Amygdala (tissue), 56 donors: ENCODE results near the gene FGFRL1.

Experiments
- DNase-seq, 56 donors: peaks; one replicate each; lab custom pipeline; 2025; lab: John Stamatoyannopoulos, UW

FGFRL1 gene

DNA sequence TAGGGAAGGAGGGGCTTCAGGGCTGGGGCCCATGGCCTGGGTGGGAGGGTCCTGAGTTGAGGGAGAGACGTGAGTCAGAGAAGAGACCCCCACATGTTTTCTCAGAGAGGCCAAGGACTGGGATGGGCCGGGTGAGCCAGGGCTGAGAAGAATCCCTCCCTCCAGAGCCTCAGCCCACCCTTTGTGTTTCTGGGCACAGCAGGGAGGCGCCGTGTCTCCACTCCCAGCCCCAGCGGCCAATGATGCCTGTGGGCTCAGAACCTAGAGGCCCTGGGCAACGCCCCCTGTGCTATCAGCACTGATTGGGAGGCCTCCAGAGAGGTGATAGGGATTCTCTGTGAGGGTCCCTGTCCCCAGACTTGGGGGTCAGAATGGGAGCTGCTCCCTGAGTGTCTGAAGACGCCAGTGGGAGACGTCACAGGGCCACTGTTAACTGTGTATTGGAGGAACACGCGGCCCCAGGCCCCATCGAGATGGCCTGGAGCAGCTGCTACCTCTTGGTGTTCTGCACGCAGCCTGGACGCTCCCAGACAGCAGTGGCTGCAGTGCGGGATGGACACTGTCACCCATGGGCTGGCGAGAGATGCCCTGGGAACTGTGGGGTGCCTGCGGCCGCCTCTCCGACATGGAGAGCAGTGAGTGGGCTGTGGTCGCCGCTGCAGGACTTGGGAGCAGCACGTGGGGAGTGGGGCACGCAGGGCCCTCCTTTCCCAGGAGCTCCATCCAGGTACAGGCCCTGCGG, 8.5 kb downstream of the FGFRL1 start:
- no peak for DNase-seq

DNA sequence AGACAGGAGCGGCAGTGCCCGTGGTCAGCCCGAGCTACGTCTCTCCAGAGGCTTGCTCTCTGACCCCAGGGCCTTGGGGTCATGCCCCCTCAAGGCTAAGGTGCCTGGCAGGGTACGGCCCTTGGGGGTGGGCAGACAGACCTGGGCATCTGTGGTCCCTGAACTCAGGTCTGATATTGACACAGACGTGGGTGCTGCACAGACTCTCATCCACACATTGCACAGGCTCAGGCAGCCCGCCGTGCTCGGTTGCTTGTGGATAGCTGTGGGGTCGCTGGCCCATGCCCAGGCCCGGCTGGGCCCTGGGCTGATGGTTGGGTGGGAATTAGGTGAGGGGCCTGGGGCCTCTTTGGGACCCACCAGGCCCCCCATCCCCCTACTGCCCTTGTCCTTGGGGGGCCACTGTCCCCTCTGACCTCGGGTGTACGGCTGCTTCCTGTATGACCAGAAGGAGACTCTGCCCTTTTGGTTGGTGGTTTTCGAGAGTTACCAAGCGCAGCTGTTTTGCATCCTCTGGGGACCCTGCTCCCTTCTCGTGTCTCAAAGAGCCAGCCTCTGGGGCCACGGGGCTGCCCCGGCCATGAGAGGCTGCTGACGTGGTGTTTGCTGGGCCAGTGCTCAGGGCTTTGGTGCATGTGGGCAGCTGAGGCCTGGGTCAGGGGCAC, 10.1 kb downstream of the FGFRL1 start:
- no peak for DNase-seq

DNA sequence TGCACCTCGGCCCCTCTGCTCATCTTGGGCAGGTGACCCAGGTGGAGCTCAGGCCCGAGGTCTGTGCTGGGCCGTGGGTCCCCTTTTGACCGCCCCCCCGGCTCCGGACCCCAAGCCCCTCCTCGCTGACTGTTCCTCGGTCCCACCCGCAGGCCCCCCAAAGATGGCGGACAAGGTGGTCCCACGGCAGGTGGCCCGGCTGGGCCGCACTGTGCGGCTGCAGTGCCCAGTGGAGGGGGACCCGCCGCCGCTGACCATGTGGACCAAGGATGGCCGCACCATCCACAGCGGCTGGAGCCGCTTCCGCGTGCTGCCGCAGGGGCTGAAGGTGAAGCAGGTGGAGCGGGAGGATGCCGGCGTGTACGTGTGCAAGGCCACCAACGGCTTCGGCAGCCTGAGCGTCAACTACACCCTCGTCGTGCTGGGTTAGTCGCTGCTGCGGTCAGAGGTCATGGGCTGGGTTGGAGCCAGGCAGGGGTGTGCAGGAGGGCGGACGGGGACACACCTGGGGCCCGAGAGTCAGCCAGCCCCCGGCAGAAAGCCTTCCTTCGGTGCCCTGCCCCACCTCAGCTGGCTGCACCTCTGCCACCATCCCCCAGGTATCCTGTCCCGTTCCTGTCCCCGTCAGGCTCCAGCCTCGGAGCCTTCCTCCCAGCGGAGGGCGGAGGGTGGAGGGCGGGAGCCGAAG, 10.8 kb downstream of the FGFRL1 start:
- DNase-seq: no peak

DNA sequence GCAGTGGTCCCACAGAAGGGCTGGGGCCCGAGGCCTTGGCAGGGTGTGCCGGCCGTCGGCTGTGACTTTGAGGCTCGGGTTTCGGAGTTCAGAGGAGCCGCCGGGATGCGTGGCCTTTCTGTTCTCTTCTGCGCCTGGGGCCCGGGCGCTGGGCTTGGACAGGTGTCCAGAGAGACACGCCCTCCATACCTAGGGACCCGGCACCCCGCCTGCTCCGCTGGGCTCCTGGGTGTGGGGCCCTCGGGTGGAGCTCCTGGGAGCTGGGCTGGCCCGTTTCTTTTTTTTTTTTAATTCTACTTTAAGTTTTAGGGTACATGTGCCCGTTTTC, 11.3 kb downstream of the FGFRL1 start:
- DNase-seq: no peak

DNA sequence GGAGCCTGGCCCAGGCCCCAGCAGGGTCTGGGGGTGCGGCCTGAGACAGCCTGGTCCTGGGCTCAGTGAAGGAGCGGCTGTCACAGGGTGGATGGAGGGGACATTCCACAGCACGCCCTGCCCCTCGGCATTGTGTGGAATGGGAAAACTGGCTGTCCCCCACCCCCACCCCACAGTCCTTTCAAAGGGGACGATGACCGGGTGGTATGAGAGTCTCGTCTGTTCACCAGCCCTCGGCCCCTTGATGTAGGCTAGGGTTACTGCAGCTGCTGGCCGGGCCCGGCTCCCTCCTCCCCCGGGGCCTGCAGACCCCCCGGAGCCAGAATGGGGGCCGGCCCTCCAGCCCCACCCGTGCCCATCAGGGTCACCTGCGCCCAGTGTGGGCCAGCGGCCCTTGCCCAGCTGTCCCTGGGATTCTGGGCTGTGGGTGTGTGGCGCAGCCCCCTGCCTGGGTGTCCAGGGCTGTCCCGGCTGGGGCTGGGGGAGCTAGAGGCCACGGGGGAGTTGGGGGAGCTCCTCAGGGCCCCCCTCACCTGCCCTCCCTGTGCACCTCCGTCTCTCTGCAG, 11.7 kb downstream of the FGFRL1 start:
- DNase-seq: no peak

DNA sequence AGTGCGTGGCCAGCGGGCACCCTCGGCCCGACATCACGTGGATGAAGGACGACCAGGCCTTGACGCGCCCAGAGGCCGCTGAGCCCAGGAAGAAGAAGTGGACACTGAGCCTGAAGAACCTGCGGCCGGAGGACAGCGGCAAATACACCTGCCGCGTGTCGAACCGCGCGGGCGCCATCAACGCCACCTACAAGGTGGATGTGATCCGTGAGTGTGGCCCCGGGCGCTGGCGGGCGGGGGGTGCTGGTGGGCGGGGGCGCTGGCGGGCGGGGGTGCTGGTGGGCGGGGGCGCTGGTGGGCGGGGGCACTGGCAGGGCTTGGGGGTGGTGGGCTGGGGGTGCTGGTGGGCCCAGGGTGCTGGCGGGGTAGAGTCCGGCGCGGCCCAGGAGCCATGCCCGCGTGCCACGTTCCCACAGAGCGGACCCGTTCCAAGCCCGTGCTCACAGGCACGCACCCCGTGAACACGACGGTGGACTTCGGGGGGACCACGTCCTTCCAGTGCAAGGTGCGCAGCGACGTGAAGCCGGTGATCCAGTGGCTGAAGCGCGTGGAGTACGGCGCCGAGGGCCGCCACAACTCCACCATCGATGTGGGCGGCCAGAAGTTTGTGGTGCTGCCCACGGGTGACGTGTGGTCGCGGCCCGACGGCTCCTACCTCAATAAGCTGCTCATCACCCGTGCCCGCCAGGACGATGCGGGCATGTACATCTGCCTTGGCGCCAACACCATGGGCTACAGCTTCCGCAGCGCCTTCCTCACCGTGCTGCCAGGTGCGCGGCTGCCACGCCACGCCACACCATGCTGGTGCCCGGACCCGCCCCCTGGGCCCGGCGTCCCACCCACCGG, 12.7 kb downstream of the FGFRL1 start:
- no peak for DNase-seq

DNA sequence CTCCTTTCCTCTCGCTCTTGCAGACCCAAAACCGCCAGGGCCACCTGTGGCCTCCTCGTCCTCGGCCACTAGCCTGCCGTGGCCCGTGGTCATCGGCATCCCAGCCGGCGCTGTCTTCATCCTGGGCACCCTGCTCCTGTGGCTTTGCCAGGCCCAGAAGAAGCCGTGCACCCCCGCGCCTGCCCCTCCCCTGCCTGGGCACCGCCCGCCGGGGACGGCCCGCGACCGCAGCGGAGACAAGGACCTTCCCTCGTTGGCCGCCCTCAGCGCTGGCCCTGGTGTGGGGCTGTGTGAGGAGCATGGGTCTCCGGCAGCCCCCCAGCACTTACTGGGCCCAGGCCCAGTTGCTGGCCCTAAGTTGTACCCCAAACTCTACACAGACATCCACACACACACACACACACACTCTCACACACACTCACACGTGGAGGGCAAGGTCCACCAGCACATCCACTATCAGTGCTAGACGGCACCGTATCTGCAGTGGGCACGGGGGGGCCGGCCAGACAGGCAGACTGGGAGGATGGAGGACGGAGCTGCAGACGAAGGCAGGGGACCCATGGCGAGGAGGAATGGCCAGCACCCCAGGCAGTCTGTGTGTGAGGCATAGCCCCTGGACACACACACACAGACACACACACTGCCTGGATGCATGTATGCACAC, 13.6 kb downstream of the FGFRL1 start:
- DNase-seq: no peak

DNA sequence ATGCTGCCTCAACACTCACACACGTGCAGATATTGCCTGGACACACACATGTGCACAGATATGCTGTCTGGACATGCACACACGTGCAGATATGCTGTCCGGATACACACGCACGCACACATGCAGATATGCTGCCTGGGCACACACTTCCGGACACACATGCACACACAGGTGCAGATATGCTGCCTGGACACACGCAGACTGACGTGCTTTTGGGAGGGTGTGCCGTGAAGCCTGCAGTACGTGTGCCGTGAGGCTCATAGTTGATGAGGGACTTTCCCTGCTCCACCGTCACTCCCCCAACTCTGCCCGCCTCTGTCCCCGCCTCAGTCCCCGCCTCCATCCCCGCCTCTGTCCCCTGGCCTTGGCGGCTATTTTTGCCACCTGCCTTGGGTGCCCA, 14.7 kb downstream of the FGFRL1 start:
- DNase-seq: no peak

DNA sequence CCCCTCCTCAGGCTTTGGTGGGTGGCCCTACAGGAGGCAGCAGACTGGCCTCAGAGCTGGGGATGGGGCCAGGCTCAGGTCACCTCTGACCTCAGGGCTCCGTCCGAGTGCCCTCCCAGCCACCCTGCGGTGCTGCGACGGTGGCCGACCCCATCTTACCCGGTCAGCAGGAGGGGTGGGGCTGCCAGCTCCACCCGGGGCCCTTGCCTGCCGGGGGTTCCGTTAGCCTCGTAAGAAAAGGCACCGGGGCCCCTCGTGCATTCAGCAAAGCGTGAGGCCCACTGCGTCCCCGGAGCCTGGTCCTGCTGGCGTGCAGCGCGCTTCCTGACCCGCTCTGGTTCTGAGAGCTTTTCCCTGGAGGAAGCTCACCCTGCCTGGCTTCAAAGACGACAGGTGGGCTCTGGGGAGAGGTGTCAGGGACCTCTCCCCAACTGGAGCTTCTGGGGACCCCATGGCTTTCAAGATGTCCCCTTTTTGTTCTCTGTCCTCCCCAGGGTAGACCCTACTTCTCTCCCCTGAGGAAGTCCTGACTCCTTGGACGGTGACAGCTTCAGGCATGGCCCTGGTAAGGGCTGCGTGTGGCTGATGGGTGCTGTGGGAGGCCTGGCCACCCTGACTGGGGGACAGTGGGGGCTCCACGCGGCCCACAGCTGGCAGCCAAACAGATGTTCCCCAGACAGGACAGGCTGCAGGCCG, 15.9 kb downstream of the FGFRL1 start:
- DNase-seq: no peak

DNA sequence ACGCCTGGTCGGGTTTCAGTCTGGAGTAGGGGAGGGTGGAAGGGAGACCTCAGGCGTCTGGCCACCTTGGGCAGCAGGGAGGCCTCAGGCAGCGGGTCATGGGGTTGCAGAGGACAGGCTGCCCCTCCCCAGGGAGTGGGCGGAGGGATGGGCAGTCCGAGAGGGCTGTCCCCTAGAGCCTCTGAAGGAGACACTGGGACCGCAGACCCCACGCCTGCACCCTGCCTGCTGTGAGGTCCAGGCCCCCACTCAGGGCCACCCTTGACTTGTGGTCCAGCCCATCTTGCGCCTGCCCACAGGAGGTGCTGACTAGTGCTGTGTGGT, 16.5 kb downstream of the FGFRL1 start:
- no peak for DNase-seq

DNA sequence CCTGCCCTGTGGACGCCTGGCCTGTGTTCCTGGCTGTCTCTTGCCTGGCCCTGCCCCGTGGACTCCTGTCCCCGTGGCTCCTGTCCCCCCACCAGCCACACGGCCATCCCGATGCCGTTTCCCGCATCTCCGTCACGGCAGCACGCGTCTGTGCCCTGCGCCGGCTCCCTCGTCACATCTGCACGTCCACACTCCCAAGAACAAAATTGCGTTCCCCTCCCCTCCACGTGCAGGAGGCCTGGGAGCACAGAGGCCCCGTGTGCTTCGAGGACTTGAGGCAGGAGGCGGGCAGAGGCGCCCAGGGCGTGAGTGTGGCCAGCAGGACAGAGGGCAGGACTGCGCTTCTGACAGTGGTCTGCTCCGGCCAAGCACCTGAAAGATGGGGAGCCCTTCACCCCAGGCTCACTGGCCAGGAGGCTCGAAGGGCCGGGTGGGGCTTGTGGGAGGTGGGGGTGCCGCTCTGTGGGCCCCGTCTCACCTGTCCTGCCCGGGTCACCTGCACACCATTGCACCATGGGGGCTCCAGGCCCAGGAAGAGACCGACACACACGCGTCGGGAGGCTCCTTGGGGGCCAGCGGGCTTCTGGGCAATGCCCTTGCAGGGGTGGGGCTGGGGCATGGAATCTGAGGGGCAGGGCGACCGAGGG, 17.3 kb downstream of the FGFRL1 start:
- DNase-seq: no peak

DNA sequence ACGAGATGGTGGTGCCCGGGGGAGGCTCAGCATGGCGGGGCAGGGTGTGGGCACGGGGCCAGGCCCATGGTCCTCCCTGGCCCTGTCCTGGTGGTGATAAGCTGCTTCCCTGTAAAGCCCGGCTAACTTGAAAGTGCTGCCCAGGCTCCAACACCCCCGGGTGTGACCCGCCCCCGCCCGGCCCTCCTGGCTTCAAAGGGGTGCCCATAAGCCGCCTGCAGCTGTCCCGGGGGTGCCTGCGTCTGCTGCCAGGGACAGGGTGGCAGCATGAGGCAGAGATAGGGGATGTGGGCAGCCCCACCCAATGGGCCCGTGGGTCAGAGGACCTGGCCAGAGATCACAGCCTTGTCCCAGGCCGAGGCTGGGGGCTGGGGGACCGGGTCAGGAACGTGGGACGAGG, 18.1 kb downstream of the FGFRL1 start:
- no peak for DNase-seq

DNA sequence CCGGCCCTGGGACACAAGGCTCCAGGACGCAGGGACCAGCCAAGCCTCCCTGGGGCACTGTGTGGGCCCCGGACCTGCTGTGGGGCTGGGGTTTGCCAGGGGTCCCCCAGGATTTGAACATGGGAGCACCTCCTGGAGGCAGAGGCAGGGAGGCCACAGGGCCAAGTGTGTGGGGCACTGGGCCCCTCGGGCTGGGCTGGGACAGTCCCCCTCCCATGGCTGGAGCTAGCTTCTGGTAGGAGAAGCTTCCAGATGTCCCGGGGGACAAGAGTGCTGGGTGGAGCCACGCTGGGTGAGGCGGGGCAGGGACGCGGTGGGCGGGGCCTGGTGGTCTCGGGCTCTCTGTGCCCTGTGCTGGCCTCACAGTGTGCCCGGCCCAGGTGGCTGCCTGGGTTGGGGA, 18.6 kb downstream of the FGFRL1 start:
- DNase-seq: no peak

DNA sequence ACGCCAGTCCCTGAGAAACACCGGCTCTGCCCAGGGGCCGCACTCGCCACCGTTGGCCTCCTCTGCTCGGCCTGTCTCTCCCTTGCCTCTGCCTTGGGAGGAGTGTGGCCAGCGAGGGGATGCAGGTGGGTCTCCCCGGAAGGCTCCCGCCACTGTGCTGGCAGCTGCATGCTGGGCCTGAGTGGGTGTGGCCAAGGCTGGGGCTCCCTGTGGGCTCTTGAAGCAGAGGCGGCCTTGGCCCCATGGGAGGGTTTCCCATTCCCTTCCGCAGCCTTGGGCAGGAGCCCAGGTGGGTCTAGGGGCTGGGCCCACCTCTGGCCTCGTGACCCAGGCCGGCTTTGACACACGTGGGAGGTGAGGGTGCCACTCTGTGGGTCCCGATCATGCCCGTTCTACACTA, 19.1 kb downstream of the FGFRL1 start:
- DNase-seq: no peak

DNA sequence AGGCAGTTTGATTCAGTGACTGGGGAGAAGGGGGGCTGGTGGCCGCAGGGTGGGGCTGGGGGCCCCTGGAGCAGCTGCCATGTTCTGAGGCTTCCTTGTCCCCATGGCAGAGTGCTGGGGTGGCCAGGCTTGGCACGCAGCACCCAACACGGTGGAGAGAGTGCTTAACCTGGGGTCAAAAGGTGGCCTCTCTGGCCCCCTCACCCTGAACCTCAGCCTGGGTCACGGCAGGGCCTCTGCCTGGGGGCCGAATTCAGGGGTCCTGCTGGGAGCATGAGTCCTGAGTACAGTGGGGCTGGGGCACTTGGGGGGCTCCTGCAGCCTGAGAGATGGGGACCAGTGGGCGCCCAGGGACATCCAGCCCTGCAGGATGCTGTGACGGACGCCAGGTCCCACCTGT, 19.9 kb downstream of the FGFRL1 start:
- DNase-seq: no peak

DNA sequence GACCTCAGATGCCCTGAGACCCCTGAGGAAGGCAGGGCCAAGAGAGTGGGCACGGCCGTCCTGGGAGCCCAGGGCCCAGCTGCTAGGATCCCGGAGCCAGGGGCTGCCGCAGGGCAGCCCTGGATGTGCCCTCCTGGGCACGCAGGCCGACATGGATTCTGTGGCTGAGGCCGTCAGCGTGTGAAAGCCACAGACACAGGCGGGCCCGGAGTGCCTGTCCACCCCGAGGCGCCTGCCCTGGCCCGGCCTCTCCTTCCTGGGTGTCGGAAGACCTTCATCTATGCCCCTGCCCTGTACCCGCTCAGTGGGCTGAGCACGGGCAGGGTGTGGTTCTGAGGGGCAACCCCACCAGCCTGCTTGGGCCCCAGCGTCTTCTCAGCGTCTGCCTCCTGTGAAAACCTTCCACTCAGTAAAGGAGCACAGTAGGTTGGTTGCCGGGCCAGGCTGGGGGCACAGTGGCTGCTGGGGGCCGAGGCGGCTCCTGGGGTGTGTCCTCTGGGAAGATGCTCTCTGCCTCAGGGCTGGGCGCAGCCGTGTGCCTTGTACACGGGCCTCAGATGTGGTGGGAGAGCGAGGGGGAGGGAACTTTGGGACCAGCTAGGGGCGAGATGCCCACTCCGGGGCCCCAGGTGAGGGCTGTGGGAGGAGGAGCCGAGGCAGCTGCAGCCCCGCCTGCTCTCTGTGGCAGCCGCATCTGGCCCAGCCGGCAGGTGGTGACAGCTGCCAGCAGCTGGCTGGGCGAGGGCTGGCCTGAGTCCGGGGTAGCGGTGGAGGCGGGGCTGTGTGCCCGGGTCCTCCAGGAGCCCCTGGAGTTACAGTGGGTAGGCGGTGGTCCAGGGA, 20.8 kb downstream of the FGFRL1 start:
- no peak for DNase-seq

DNA sequence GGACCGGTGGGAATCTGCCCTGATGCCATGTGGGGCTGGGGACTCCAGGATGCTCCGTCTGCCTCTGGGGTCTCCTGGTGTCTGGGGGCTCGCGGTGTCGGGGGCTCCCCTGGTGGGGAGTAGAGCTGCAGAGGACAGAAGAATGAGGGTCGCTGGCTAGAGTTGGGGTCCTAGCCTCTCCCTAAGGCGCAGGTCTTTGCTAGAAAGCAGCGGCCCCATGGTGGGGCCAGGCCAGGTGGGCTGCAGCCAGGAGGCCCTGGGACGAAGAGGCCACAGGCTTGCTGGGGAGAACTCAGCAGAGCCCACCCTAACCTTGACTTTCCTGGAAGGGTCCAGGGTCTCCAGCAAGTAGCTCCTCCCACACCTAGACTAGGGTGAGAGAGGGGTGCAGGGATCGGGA, 21.4 kb downstream of the FGFRL1 start:
- DNase-seq: no peak

DNA sequence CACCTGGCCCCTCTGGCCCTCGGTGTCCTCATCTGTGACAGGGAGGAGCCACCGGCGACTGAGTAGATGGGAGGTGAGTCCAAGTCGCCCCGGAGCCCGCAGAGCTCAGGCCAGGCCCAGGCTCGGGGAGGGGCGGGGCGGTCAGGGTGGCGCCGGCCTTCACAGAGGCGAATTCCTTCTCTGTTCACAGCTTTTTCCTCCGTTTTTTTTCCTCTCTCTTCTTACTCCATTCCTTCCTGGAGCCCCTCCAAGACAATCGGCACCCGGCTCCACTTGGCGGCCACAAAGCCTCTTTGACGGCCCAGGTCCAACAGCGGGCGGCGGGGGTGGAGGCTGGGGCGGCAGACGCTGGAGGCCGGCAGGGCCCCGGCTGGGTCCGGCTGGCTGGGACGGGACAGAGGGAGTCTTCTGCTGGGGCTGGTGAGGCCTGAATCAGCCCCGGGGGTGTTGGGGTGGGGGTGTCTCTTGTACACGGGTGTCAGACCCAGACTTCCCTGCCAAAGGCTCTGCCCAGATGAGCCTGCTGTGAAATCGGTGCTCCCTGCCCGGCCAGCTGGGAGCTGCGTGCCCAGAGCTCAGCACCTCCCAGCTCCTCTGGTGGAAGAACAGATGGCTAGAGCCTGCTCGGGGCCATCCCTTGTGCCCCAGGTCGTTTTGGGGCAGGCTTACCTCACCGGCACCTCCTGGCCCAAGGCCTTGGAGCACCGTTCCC, 22.6 kb downstream of the FGFRL1 start:
- peak in 46 of 56 donors; percentile 16 to 74 (median 53) for DNase-seq
